ENCODE measurements around the gene IFIH1. TPM values are rescaled to one million over a fixed set of nuclear protein-coding genes. Genes with fewer than 3 reads are reported as not detected.

The IFIH1 gene
- total RNA-seq, 6 experiments from 2014 or later, result 0.83 to 2.1 (median 1.7) TPM

GRCh38 chr2:162217598-162217997 is 100.9 kb downstream of the IFIH1 start:
- no peak for TF ChIP-seq CTCF (IDR thresholded peaks at IDR 0.05)
- no peaks in the 10 kb centered on the region for H3K9me3 Mint-ChIP-seq
- H3K4me1 Mint-ChIP-seq (ENCODE audit: low read depth), result peaks cover 32% of the 10 kb centered on the region
- H3K4me3 Mint-ChIP-seq, result no peak overlapping the region
- peaks cover 47% of the 10 kb centered on the region for H3K36me3 Mint-ChIP-seq (ENCODE audit: low read depth)
- no peak for DNase-seq
- no peak overlapping the region; the same call in 1 of the 2 replicates for H3K27ac Mint-ChIP-seq
- no peaks in the 10 kb centered on the region; the same call in 1 of the 2 replicates for H3K27me3 Mint-ChIP-seq (ENCODE audit: insufficient read depth)

Other genes starting within 250 kb of the IFIH1 start
- gene DPP4, start 244.5 kb downstream of the IFIH1 start, total RNA-seq (2021; fragmentation: NEBNext Ultra II Directional; extraction: Animal tissue kit (Norgen Biotek cat#: 25700)), result 10 to 100 TPM; 30.7 to 44.1 (median 36.4) TPM
- not detected for gene GCG, start 166.4 kb downstream of the IFIH1 start, total RNA-seq (2021; fragmentation: NEBNext Ultra II Directional; extraction: Animal tissue kit (Norgen Biotek cat#: 25700))
- 100 to 1,000 TPM in 1 of 6 experiments, 10 to 100 TPM in 5; 62.6 to 101 (median 67.0) TPM for gene FAP, start 75.2 kb downstream of the IFIH1 start, total RNA-seq (2021; fragmentation: NEBNext Ultra II Directional; extraction: Animal tissue kit (Norgen Biotek cat#: 25700))
- under 1 TPM in 4 of 6 experiments, not detected in 2; 0.20 to 0.29 (median 0.28) TPM for gene GCA, start 25.4 kb upstream of the IFIH1 start, total RNA-seq (2021; fragmentation: NEBNext Ultra II Directional; extraction: Animal tissue kit (Norgen Biotek cat#: 25700))